ENCODE measurements around the gene SOAT2. TPM values are rescaled to one million over a fixed set of nuclear protein-coding genes. Genes with fewer than 3 reads are reported as not detected.
A peak's percentile ranks its signal among the peaks of the same experiment; 100 is the strongest.

Gene SOAT2
- total RNA-seq, 1 experiment from 2014 or later = not detected

DNA sequence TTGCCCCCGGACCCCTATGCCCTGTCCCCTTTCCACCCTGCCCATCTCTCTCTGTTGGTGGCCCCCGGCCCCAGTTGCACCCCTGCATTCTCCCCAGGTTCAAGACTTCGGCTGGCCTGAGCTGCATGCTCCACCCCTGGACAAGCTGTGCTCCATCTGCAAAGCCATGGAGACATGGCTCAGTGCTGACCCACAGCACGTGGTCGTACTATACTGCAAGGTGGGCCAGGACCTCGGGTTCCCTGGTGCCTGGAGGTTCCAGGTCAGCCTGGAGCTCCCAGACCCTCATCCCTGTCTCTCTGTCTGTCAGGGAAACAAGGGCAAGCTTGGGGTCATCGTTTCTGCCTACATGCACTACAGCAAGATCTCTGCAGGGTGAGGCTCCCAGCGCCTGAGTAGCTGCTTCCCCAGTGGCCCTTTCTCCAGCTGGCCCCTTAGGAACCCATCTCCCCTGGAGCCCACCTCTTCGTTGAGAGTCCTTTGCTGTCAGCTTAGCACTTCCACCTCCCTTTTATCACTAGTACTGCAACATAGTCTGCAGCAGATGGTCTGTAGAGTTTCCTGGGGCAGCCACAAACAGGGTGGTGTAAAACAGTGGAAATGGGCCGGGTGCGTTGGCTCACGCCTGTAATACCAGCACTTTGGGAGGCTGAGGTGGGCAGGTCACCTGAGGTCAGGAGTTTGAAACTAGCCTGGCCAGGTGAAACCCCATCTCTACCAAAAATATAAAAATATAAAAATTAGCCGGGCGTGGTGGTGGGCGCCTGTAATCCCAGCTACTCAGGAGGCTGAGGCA, 47.6 kb upstream of the SOAT2 start:
- no peaks in the 10 kb centered on the region for H3K79me1 ChIP-seq (ENCODE audit: insufficient read depth, low read depth, low read length, poor library complexity, severe bottlenecking)
- Mint-ChIP-seq H3K4me1 (peaks cover 15 to 22% of the 10 kb centered on the region in 2 experiments), H3K27ac (peak overlapping the region in 1 of 3 experiments; percentile 78; a peak in 1 of 7 replicates), H3K4me3 (peak overlapping the region in 1 of 2 experiments; percentile 46; a peak in 1 of 5 replicates), H3K9me3 (no peaks in the 10 kb centered on the region), H3K36me3 (ENCODE audit: insufficient read depth in 1 of 3, low read depth in 3 of 3) (peaks cover 6 to 8% (median 7%) of the 10 kb centered on the region in 3 experiments; a peak in 5 of 7 replicates), H3K27me3 (ENCODE audit: low read depth) (peaks cover 39% of the 10 kb centered on the region)
- H4K8ac ChIP-seq (replicated peaks; ENCODE audit: insufficient read length, low read depth, low read length) = no peak overlapping the region
- H3K27me3 ChIP-seq (ENCODE audit: insufficient read depth, low read length) = no peaks in the 10 kb centered on the region; the same call in 1 of the 2 replicates
- no peak overlapping the region for H3K23ac ChIP-seq (ENCODE audit: insufficient read length, low read depth, low read length)
- no peak overlapping the region for H3K4ac ChIP-seq (ENCODE audit: low read depth, low read length)
- no peak overlapping the region for H2BK15ac ChIP-seq (ENCODE audit: low read depth, low read length)
- no peak overlapping the region for H3K4me2 ChIP-seq (ENCODE audit: insufficient read depth, insufficient read length, low read length)
- no peak overlapping the region for H2BK120ac ChIP-seq (ENCODE audit: low read depth, low read length, poor library complexity, severe bottlenecking)
- no peak overlapping the region for H3K9ac ChIP-seq (ENCODE audit: extremely low read depth, insufficient read length, low read length)
- H4K91ac ChIP-seq (ENCODE audit: insufficient read length, low read depth, low read length) = no peak overlapping the region
- H4K20me1 ChIP-seq (ENCODE audit: control insufficient read depth, insufficient read depth, insufficient read length) = no peaks in the 10 kb centered on the region
- no peak overlapping the region for H4K5ac ChIP-seq (ENCODE audit: insufficient read length, low read depth, low read length)
- H3K23me2 ChIP-seq (ENCODE audit: insufficient read length, low read depth, low read length, poor library complexity, severe bottlenecking) = peaks cover 3% of the 10 kb centered on the region
- H2AFZ ChIP-seq (ENCODE audit: low read length) = no peak overlapping the region
- peaks cover 12% of the 10 kb centered on the region; the same call in 1 of the 2 replicates for H3K4me1 ChIP-seq (ENCODE audit: insufficient read depth, low read length)
- H3K9me3 ChIP-seq (ENCODE audit: control insufficient read depth, low read depth, low read length) = no peaks in the 10 kb centered on the region
- no peak overlapping the region for H3K18ac ChIP-seq (ENCODE audit: insufficient read length, low read depth, low read length)
- H3K56ac ChIP-seq (ENCODE audit: insufficient read length, low read depth, low read length) = no peak overlapping the region
- no peak for TF ChIP-seq CTCF (conservative IDR thresholded peaks at IDR 0.05)
- no peak overlapping the region for H2AK5ac ChIP-seq (ENCODE audit: insufficient read length, low read length)
- H2BK20ac ChIP-seq (ENCODE audit: low read depth, low read length, poor library complexity, severe bottlenecking) = no peak overlapping the region
- no peak overlapping the region for H3K27ac ChIP-seq (ENCODE audit: insufficient read length, low read depth, low read length)
- no peaks in the 10 kb centered on the region; the same call in 1 of the 2 replicates for H3K79me2 ChIP-seq (ENCODE audit: insufficient read depth, low read length)
- DNase-seq = no peak
- no peak overlapping the region for H3T11ph ChIP-seq (ENCODE audit: low read length)
- no peak overlapping the region for H2BK12ac ChIP-seq (ENCODE audit: insufficient read length, low read depth, low read length)
- WGBS (ENCODE audit: extremely low coverage, insufficient read length, low lambda C conversion rate) = no CpG with 5 or more reads among the region's 15 CpGs
- no peak overlapping the region for H2BK5ac ChIP-seq (ENCODE audit: insufficient read length, low read length)
- no peak overlapping the region for H3K14ac ChIP-seq (ENCODE audit: insufficient read depth, low read length)

Measured in H9 (cell line).